ENCODE data around the gene ZDHHC5. TPM values are rescaled to one million over a fixed set of nuclear protein-coding genes. Genes with fewer than 3 reads are reported as not detected.

Gene ZDHHC5
- total and polyA plus RNA-seq, 2 donors from 2014 or later: 28.3 to 90.2 TPM

GRCh38 chr11:57729479-57729878, 61.6 kb downstream of the ZDHHC5 start:
- no peak for TF ChIP-seq CTCF (IDR thresholded peaks at IDR 0.05; ENCODE audit: borderline replicate concordance, extremely low read depth, insufficient read depth)
- no peaks in the 10 kb centered on the region for H3K4me1 ChIP-seq (ENCODE audit: control insufficient read depth in 2 of 3, insufficient read depth in 2 of 3, low read depth in 1 of 3, low read length in 3 of 3)
- DNase-seq (no peak), FAIRE-seq (no peak)
- no peaks in the 10 kb centered on the region for H3K36me3 ChIP-seq (ENCODE audit: control insufficient read depth in 2 of 3, insufficient read depth in 3 of 3, low read length in 3 of 3)
- intact Hi-C loops (cut with DNase I): no loop called here
- H3K27me3 ChIP-seq (ENCODE audit: control insufficient read depth, insufficient read depth, low read length): no peaks in the 10 kb centered on the region
- H3K27ac ChIP-seq (ENCODE audit: low read depth in 2 of 2, low read length in 2 of 2): no peak overlapping the region
- H3K4me3 ChIP-seq (ENCODE audit: low read length in 3 of 3): no peak overlapping the region
- H3K9ac ChIP-seq (ENCODE audit: low read length in 3 of 3): no peak overlapping the region
- H3K9me3 ChIP-seq (ENCODE audit: control insufficient read depth in 2 of 3, insufficient read depth in 1 of 3, low read length in 3 of 3): no peaks in the 10 kb centered on the region

- Histone ChIP-seq H3K27me3 (ENCODE audit: control insufficient read depth, insufficient read depth, low read length) (no peaks in the 10 kb centered on the region), H3K27ac (ENCODE audit: low read depth in 2 of 2, low read length in 2 of 2) (no peak overlapping the region), H3K36me3 (ENCODE audit: control insufficient read depth in 2 of 3, insufficient read depth in 3 of 3, low read length in 3 of 3) (peaks cover 0 to 4% (median 2%) of the 10 kb centered on the region in 3 donors), H3K4me1 (ENCODE audit: control insufficient read depth in 2 of 3, insufficient read depth in 2 of 3, low read depth in 1 of 3, low read length in 3 of 3) (no peaks in the 10 kb centered on the region), H3K9ac (ENCODE audit: low read length in 3 of 3) (no peak overlapping the region), H3K4me3 (ENCODE audit: low read length in 3 of 3) (no peak overlapping the region), H3K9me3 (ENCODE audit: control insufficient read depth in 2 of 3, insufficient read depth in 1 of 3, low read length in 3 of 3) (no peaks in the 10 kb centered on the region)
- DNase-seq (no peak), FAIRE-seq (no peak)
- TF ChIP-seq CTCF (IDR thresholded peaks at IDR 0.05; ENCODE audit: borderline replicate concordance, extremely low read depth, insufficient read depth): no peak
- intact Hi-C loops (cut with DNase I): no loop called here
Observed at GRCh38 chr11:57732661-57733060, 64.7 kb downstream of the ZDHHC5 start.

GRCh38 chr11:57735619-57736298, 67.8 kb downstream of the ZDHHC5 start:
- FAIRE-seq (no peak), DNase-seq (no peak)
- H3K9me3 ChIP-seq (ENCODE audit: control insufficient read depth in 2 of 3, insufficient read depth in 1 of 3, low read length in 3 of 3): no peaks in the 10 kb centered on the region
- H3K9ac ChIP-seq (ENCODE audit: low read length in 3 of 3): no peak overlapping the region
- H3K36me3 ChIP-seq (ENCODE audit: control insufficient read depth in 2 of 3, insufficient read depth in 3 of 3, low read length in 3 of 3): peaks cover 4 to 13% (median 6%) of the 10 kb centered on the region in 3 donors
- H3K27ac ChIP-seq (ENCODE audit: low read depth in 2 of 2, low read length in 2 of 2): no peak overlapping the region
- no peak for TF ChIP-seq CTCF (IDR thresholded peaks at IDR 0.05; ENCODE audit: borderline replicate concordance, extremely low read depth, insufficient read depth)
- no peaks in the 10 kb centered on the region for H3K4me1 ChIP-seq (ENCODE audit: control insufficient read depth in 2 of 3, insufficient read depth in 2 of 3, low read depth in 1 of 3, low read length in 3 of 3)
- intact Hi-C loops (cut with DNase I): no loop called here
- H3K4me3 ChIP-seq (ENCODE audit: low read length in 3 of 3): no peak overlapping the region
- no peaks in the 10 kb centered on the region for H3K27me3 ChIP-seq (ENCODE audit: control insufficient read depth, insufficient read depth, low read length)

Data from kidney (tissue), 14 donors.